ENCODE data around the gene C22orf39.

DNA sequence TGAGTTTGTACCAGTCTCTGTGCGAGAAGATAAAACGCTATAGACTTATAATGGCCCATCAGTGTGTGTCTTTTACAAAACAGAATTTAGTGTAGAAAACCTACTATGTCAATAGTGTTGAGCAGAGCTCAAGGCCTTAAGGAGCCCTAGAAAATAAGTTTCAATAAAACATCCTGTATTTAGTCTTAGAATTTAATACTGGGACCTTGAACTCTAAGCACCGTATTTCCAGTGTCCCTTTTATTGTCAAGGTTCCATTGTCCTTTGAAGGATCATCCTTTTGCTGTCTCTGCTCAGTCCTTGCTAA lies 48.8 kb upstream of the C22orf39 start:
- TF ChIP-seq POLR2A (IDR thresholded peaks at IDR 0.05) = no peak
- TF ChIP-seq, protein P1, sequence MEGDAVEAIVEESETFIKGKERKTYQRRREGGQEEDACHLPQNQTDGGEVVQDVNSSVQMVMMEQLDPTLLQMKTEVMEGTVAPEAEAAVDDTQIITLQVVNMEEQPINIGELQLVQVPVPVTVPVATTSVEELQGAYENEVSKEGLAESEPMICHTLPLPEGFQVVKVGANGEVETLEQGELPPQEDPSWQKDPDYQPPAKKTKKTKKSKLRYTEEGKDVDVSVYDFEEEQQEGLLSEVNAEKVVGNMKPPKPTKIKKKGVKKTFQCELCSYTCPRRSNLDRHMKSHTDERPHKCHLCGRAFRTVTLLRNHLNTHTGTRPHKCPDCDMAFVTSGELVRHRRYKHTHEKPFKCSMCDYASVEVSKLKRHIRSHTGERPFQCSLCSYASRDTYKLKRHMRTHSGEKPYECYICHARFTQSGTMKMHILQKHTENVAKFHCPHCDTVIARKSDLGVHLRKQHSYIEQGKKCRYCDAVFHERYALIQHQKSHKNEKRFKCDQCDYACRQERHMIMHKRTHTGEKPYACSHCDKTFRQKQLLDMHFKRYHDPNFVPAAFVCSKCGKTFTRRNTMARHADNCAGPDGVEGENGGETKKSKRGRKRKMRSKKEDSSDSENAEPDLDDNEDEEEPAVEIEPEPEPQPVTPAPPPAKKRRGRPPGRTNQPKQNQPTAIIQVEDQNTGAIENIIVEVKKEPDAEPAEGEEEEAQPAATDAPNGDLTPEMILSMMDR (IDR thresholded peaks at IDR 0.05) = no peak
